Gastrocnemius medialis (tissue), 4 donors: ENCODE results near the gene PLS1. TPM values are rescaled to one million over a fixed set of nuclear protein-coding genes. Genes with fewer than 3 reads are reported as not detected.

Experiments
- ATAC-seq, 2 donors: fragments of 150-250 bp; one replicate each; pipeline ENCODE4 v1.9.1; 2016
- DNase-seq, 2 donors: peaks; one replicate each; pipeline ENCODE4 v3.0.0-alpha.2; 2019
- H3K27ac ChIP-seq, 4 donors: fragments of 200-600 bp; sonication (generic); 1 replicate in 1 of 4; 2 replicates in 3 of 4; pipeline ENCODE4 v1.5.1; 2016 to 2018; ENCODE audit warnings: mild to moderate bottlenecking in 2 of 4, moderate library complexity in 1 of 4
- H3K27me3 ChIP-seq, 3 donors: fragments of 200-600 bp; sonication (generic) in 2 of 3; 1 replicate in 1 of 3; 2 replicates in 2 of 3; pipeline versions ENCODE4 v1.5.1 to v1.6.0; 2016 to 2019; ENCODE audit warnings: mild to moderate bottlenecking in 1 of 3, moderate library complexity in 1 of 3
- H3K36me3 ChIP-seq, 2 donors: fragments of 200-600 bp; sonication (generic) in 1 of 2; one replicate each; pipeline ENCODE4 v1.5.1; 2017 to 2018
- H3K4me1 ChIP-seq, 2 donors: fragments of 200-600 bp; sonication (generic) in 1 of 2; one replicate each; pipeline ENCODE4 v1.5.1; 2016 to 2017; ENCODE audit warnings: mild to moderate bottlenecking in 2 of 2
- H3K4me3 ChIP-seq, 4 donors: fragments of 200-600 bp; sonication (generic) in 3 of 4; 1 replicate in 1 of 4; 2 replicates in 3 of 4; pipeline ENCODE4 v1.5.1; 2016 to 2019; ENCODE audit warnings: mild to moderate bottlenecking in 2 of 4
- H3K9me3 ChIP-seq, 3 donors: fragments of 200-600 bp; sonication (generic) in 2 of 3; 1 replicate in 1 of 3; 2 replicates in 2 of 3; pipeline ENCODE4 v1.5.1; 2016 to 2019
- CTCF ChIP-seq, 5 experiments: fragments of 450-650 bp in 3 of 5; fragments of 200-600 bp in 2 of 5; sonication (generic) in 2 of 5; IDR thresholded peaks in 4 of 5; conservative IDR thresholded peaks in 1 of 5; 1 replicate in 4 of 5; 2 replicates in 1 of 5; pipeline ENCODE4 v1.5.1; 2016 to 2019; ENCODE audit warnings: antibody characterized with exemption in 5 of 5, mild to moderate bottlenecking in 3 of 5, moderate library complexity in 3 of 5
- POLR2A ChIP-seq, 2 donors: fragments of 450-650 bp; IDR thresholded peaks; one replicate each; pipeline ENCODE4 v1.6.1; 2017; ENCODE audit warnings: antibody characterized with exemption in 2 of 2, mild to moderate bottlenecking in 2 of 2, moderate library complexity in 2 of 2
- in situ Hi-C, 4 donors: fragments of 200-750 bp; cut with MboI; loops; one replicate each; pipeline versions ENCODE4 v1.15.0 to v1.8.0; 2017; ENCODE audit warnings: low sequenced_read_pairs in 4 of 4
- intact Hi-C: fragments of 100-400 bp; cut with DNase I; formaldehyde crosslinking; loops from one replicate; pipeline ENCODE4 v1.15.1; 2023; ENCODE audit warnings: low total_unique reads
- total RNA-seq, 4 donors: library from RNA; depleted of rRNA; stranded (reverse); fragments of >200 nt; gene quantifications; one replicate each; pipeline versions ENCODE4 v1.1.0 to v1.2.3, GENCODE V29; 2016

The PLS1 gene
- total RNA-seq, 4 donors from 2014 or later, result 0.65 to 5.4 (median 0.94) TPM

- no peak for DNase-seq
- Histone ChIP-seq H3K27me3 (no peaks in the 10 kb centered on the region), H3K36me3 (no peaks in the 10 kb centered on the region), H3K27ac (no peak overlapping the region), H3K9me3 (no peaks in the 10 kb centered on the region), H3K4me1 (no peaks in the 10 kb centered on the region), H3K4me3 (no peak overlapping the region)
- no peak for ATAC-seq
- intact Hi-C loops (no loop called here), in situ Hi-C loops (no loop called here)
- no peak for TF ChIP-seq CTCF (IDR thresholded peaks at IDR 0.05 in 4 of 5, conservative IDR thresholded peaks at IDR 0.05 in 1 of 5)
- TF ChIP-seq POLR2A (IDR thresholded peaks at IDR 0.05), result no peak
These were observed 158.3 kb downstream of the PLS1 start for GRCh38 chr3:142754494-142754893.

Other genes with a start within 250 kb of the PLS1 start
- gene XRN1, start 148.4 kb upstream of the PLS1 start, total RNA-seq, result 10 to 100 TPM; 41.8 to 52.2 (median 47.3) TPM
- gene ATR, start 17.7 kb upstream of the PLS1 start, total RNA-seq, result 10 to 100 TPM in 2 of 4 donors, 1 to 10 TPM in 2; 8.9 to 21.9 (median 10.0) TPM
- gene TRPC1, start 127.6 kb downstream of the PLS1 start, total RNA-seq, result 1 to 10 TPM in 2 of 4 donors, under 1 TPM in 2; 0.75 to 1.7 (median 1.1) TPM